GM12878 (cell line): Measurements from ENCODE around the gene KIF5A. TPM values are rescaled to one million over a fixed set of nuclear protein-coding genes. Genes with fewer than 3 reads are reported as not detected.
"Not testable (repeated sequence)": the region's sequence is repeated elsewhere in the genome, so short reads cannot be mapped to it uniquely, and the experiment has no call there.

Experiments used
- ATAC-seq: fragments of 200-7000 bp; cut with Tn5 transposase; 3 replicates; pipeline ENCODE4 v1.9.1; 2020; ENCODE audit warnings: mild to moderate bottlenecking, moderate library complexity
- BruUV-seq: library from RNA; stranded (reverse); fragments of 400-500 nt; replicated peaks from 2 replicates; lab custom pipeline; 2021; lab: Mats Ljungman, UMichigan
- CTCF ChIA-PET: fragments of 300-600 bp; sonication (Branson Sonifier 250); formaldehyde crosslinking; extraction: SDS; loops from one replicate; lab custom pipeline; 2021; ENCODE audit warnings: inconsistent platforms; lab: Yijun Ruan, JAX
- POLR2A ChIA-PET: fragments of 350-600 bp; formaldehyde crosslinking; extraction: SDS; loops from one replicate; lab custom pipeline; 2021; ENCODE audit warnings: inconsistent platforms; lab: Charles Lee
- RAD21 ChIA-PET: fragments of 300-600 bp; sonication (Branson Sonifier 250); formaldehyde crosslinking; loops from one replicate; lab custom pipeline; 2023; ENCODE audit warnings: antibody characterized with exemption; ENCODE audit not compliant: unreplicated experiment; lab: Charles Lee
- SMC1A ChIA-PET: fragments of 300-600 bp; sonication (Branson Sonifier 250); formaldehyde crosslinking; loops from one replicate; lab custom pipeline; 2023; ENCODE audit not compliant: unreplicated experiment, uncharacterized antibody; lab: Charles Lee
- DNase-seq: peaks from one replicate; pipeline ENCODE4 v3.0.0-alpha.2; 2011; ENCODE audit warnings: low read depth, low spot score
- FAIRE-seq: peaks from 3 replicates; lab custom pipeline; 2011; peaks lifted over from hg19 to GRCh38; lab: Jason Lieb, UNC
- H2AFZ ChIP-seq: 2 replicates; pipeline ENCODE4 v1.6.0; 2011; ENCODE audit warnings: low read depth, low read length, control low read depth; ENCODE audit not compliant: control insufficient read depth
- H3K27ac ChIP-seq: 2 replicates; pipeline ENCODE4 v1.5.1; 2011; ENCODE audit warnings: control low read depth; ENCODE audit not compliant: control insufficient read depth, insufficient read depth
- H3K27me3 ChIP-seq, 2 experiments: replicated peaks in 1 of 2; 2 replicates each; pipeline versions ENCODE4 v1.6.0 to v1.6.1; 2011; ENCODE audit warnings: low read length in 1 of 2; ENCODE audit not compliant: control insufficient read depth in 2 of 2, insufficient read depth in 2 of 2
- H3K36me3 ChIP-seq, 2 experiments: 2 replicates each; pipeline ENCODE4 v1.5.1; 2011; ENCODE audit warnings: low read length in 1 of 2; ENCODE audit not compliant: control insufficient read depth in 2 of 2, insufficient read depth in 2 of 2
- H3K4me1 ChIP-seq: 2 replicates; pipeline ENCODE4 v1.6.1; 2011; ENCODE audit warnings: mild to moderate bottlenecking, low read length, moderate library complexity, mixed read lengths; ENCODE audit not compliant: control insufficient read depth, insufficient read depth
- H3K4me2 ChIP-seq: 2 replicates; pipeline ENCODE4 v1.6.0; 2011; ENCODE audit warnings: control low read depth; ENCODE audit not compliant: control insufficient read depth, insufficient read depth
- H3K4me3 ChIP-seq: fragments of 200-600 bp; sonication (generic); 2 replicates; pipeline ENCODE4 v1.5.1; 2016
- H3K79me2 ChIP-seq: 2 replicates; pipeline ENCODE4 v1.6.0; 2011; ENCODE audit warnings: low read length; ENCODE audit not compliant: control insufficient read depth, insufficient read depth
- H3K9ac ChIP-seq: 2 replicates; pipeline ENCODE4 v1.8.0; 2011; ENCODE audit warnings: low read length, control low read depth, mixed read lengths; ENCODE audit not compliant: control insufficient read depth, insufficient read depth
- H3K9me3 ChIP-seq: replicated peaks from 3 replicates; pipeline ENCODE4 v1.5.1; 2011; ENCODE audit warnings: mild to moderate bottlenecking, low read length; ENCODE audit not compliant: control insufficient read depth, insufficient read depth
- H4K20me1 ChIP-seq: 2 replicates; pipeline ENCODE4 v1.6.0; 2011; ENCODE audit not compliant: control insufficient read depth, insufficient read depth
- IRF4 ChIP-seq: IDR thresholded peaks from 2 replicates; pipeline ENCODE4 v1.6.1; 2011; ENCODE audit warnings: low read depth, low read length
- KDM1A ChIP-seq: fragments of 200-600 bp; sonication (generic); IDR thresholded peaks from 2 replicates; pipeline ENCODE4 v1.6.1; 2016; ENCODE audit warnings: borderline replicate concordance
- PAX8 ChIP-seq: fragments of 450-650 bp; IDR thresholded peaks from 2 replicates; pipeline ENCODE4 v1.6.1; 2017; ENCODE audit warnings: mild to moderate bottlenecking, moderate library complexity
- SREBF1 ChIP-seq: IDR thresholded peaks from 2 replicates; pipeline ENCODE4 v1.6.1; 2012; ENCODE audit warnings: mild to moderate bottlenecking, low read length
- ZSCAN29 ChIP-seq: fragments of 450-650 bp; IDR thresholded peaks from 2 replicates; pipeline ENCODE4 v1.6.1; 2017; ENCODE audit warnings: mild to moderate bottlenecking, moderate library complexity
- WGBS: methylation state at CpG from one replicate; pipeline ENCODE4 v1.1.6; 2016; ENCODE audit warnings: low lambda C conversion rate; ENCODE audit not compliant: insufficient replicate concordance, insufficient coverage; ENCODE audit errors: missing lambda C conversion rate; 5-methylcytosine and 5-hydroxymethylcytosine counted together
- in situ Hi-C: fragments of 300-500 bp; cut with MboI; formaldehyde crosslinking; loops from 9 replicates; pipeline ENCODE4 v1.14.3; 2018; ENCODE audit warnings: mixed read lengths
- intact Hi-C: fragments of 100-400 bp; cut with micrococcal nuclease; formaldehyde crosslinking; loops from one replicate; pipeline ENCODE4 v1.14.2; 2022; ENCODE audit not compliant: unreplicated experiment
- polyA plus RNA-seq, 11 experiments: library from polyadenylated mRNA; depleted of rRNA in 4 of 11; unstranded in 6 of 11; stranded (reverse) in 5 of 11; fragments of >200 nt; fragmentation: Nextera tagmentation in 4 of 11; fragmentation: Illumina TruSeq in 1 of 11; extraction: Ambion mirVana in 4 of 11; extraction: Trizol in 1 of 11; gene quantifications; 1 replicate in 1 of 11; 2 replicates in 10 of 11; pipeline versions ENCODE4 v1.2.1 to v1.2.3, GENCODE V29; 2011 to 2016; ENCODE audit warnings: inconsistent platforms in 2 of 11, missing spikeins in 2 of 11, low read depth in 1 of 11
- total RNA-seq, 4 experiments: library from RNA; depleted of rRNA in 3 of 4; stranded (reverse); fragments of >200 nt in 3 of 4; fragmentation: Illumina TruSeq in 1 of 4; extraction: Trizol in 1 of 4; gene quantifications; 2 replicates each; pipeline versions ENCODE4 v1.2.1 to v1.2.3, GENCODE V29; 2013 to 2021

Gene KIF5A
- total and polyA plus RNA-seq, 10 of the 15 experiments (the other 5 are each of a cell fraction or from before 2014, with no cell fraction given), result 0.35 to 2.9 (median 0.97) TPM

DNA sequence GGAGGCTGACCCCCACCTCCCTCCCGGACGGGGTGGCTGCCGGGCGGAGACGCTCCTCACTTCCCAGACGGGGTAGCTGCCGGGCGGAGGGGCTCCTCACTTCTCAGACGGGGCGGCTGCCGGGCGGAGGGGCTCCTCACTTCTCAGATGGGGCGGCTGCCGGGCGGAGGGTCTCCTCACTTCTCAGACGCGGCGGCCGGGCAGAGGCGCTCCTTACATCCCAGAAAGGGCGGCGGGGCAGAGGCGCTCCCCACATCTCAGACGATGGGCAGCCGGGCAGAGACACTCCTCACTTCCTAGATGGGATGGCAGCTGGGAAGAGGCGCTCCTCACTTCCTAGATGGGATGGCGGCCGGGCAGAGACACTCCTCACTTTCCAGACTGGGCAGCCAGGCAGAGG is 42.0 kb upstream of the KIF5A start:
- H3K27ac ChIP-seq, FAIRE-seq, SMC1A ChIA-PET, RAD21 ChIA-PET, H3K27me3 ChIP-seq, BruUV-seq, DNase-seq, H3K9ac ChIP-seq, CTCF ChIA-PET, H3K4me3 ChIP-seq, H4K20me1 ChIP-seq, H3K79me2 ChIP-seq, H3K9me3 ChIP-seq, in situ Hi-C loops, H3K4me2 ChIP-seq, POLR2A ChIA-PET, H3K4me1 ChIP-seq, intact Hi-C loops, ATAC-seq, H2AFZ ChIP-seq: not testable (repeated sequence)
- 97% methylated on average over 14 of the region's 28 CpGs for WGBS
- H3K36me3 ChIP-seq, result peaks cover 18 to 36% of the 10 kb centered on the region in 2 experiments

DNA sequence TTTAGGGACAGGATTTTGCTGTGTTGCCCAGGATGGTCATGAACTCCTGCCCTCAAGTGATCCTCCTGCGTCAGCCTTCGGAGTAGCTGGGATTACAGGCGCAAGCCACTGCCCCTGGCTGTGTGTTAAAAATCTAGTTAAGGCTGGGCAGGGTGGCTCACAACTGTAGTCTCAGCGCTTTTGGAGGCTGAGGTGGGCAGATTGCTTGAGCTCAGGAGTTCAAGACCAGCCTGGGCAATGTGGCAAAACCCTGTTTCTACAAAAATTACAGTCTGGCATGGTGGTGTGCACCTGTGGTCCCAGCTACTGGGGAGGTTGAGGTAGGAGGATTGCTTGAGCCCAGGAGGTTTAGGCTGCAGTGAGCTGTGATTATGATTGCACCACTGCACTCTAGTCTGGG is 38.7 kb upstream of the KIF5A start:
- H3K9me3 ChIP-seq, result no peaks in the 10 kb centered on the region
- no peak overlapping the region for H2AFZ ChIP-seq
- RAD21 ChIA-PET, result no interaction called here
- no peaks in the 10 kb centered on the region for H4K20me1 ChIP-seq
- no peaks in the 10 kb centered on the region for H3K4me1 ChIP-seq
- no peak overlapping the region for H3K4me3 ChIP-seq
- no peaks in the 10 kb centered on the region for H3K27me3 ChIP-seq
- TF ChIP-seq KDM1A (no peak), ZSCAN29 (no peak), SREBF1 (no peak), PAX8 (no peak), IRF4 (no peak)
- in situ Hi-C loops (no loop called here), intact Hi-C loops (no loop called here)
- SMC1A ChIA-PET, result no interaction called here
- WGBS, result 97% methylated on average over 4 of the region's 4 CpGs
- H3K4me2 ChIP-seq, result no peak overlapping the region
- H3K9ac ChIP-seq, result no peak overlapping the region
- no peak for FAIRE-seq
- CTCF ChIA-PET, result interaction anchor here (0.6 to 0.9 kb wide), 2 partner anchors 48 to 59 kb away, joined by 3 read pairs; no protein-coding TSS in a partner anchor
- H3K27ac ChIP-seq, result no peak overlapping the region
- ATAC-seq, result no peak
- DNase-seq, result no peak
- H3K36me3 ChIP-seq, result peaks cover 23 to 37% of the 10 kb centered on the region in 2 experiments
- POLR2A ChIA-PET, result no interaction called here
- BruUV-seq, result no TSS peak
- H3K79me2 ChIP-seq, result no peaks in the 10 kb centered on the region
